ENCODE data around the gene SMARCD3.

The SMARCD3 gene

GRCh38 chr7:151272405-151272804 lies 23.9 kb upstream of the SMARCD3 start:
- Histone ChIP-seq H3K27ac (peak overlapping the region in 1 of 2 donors; percentile 31), H3K4me3 (no peak overlapping the region), H3K36me3 (no peaks in the 10 kb centered on the region), H3K4me1 (peaks cover 0 to 52% (median 21%) of the 10 kb centered on the region in 4 donors), H3K9me3 (no peaks in the 10 kb centered on the region), H3K27me3 (peaks cover 0 to 3% of the 10 kb centered on the region in 2 donors)
- intact Hi-C loops (cut with DNase I; ENCODE audit: low total_unique reads) = no loop called here
- peak in 1 of 2 experiments; percentile 6 for TF ChIP-seq CTCF (IDR thresholded peaks at IDR 0.05)
- DNase-seq = peak in 1 of 2 donors; percentile 53

GRCh38 chr7:151271699-151272355 lies 23.3 kb upstream of the SMARCD3 start:
- peak; percentile 84 to 90 for DNase-seq
- Histone ChIP-seq H3K36me3 (no peaks in the 10 kb centered on the region), H3K4me3 (no peak overlapping the region), H3K9me3 (no peaks in the 10 kb centered on the region), H3K27ac (peak overlapping the region; percentile 26 to 31), H3K27me3 (peaks cover 0 to 3% of the 10 kb centered on the region in 2 donors), H3K4me1 (peaks cover 0 to 46% (median 17%) of the 10 kb centered on the region in 4 donors)
- intact Hi-C loops (cut with DNase I; ENCODE audit: low total_unique reads) = no loop called here
- TF ChIP-seq CTCF (IDR thresholded peaks at IDR 0.05) = no peak

- TF ChIP-seq CTCF (IDR thresholded peaks at IDR 0.05) = no peak
- Histone ChIP-seq H3K4me3 (no peak overlapping the region), H3K36me3 (no peaks in the 10 kb centered on the region), H3K9me3 (no peaks in the 10 kb centered on the region), H3K4me1 (peaks cover 0 to 23% (median 8%) of the 10 kb centered on the region in 4 donors), H3K27me3 (peaks cover 0 to 11% of the 10 kb centered on the region in 2 donors), H3K27ac (no peak overlapping the region)
- DNase-seq = no peak
- intact Hi-C loops (cut with DNase I; ENCODE audit: low total_unique reads) = no loop called here
Measured at GRCh38 chr7:151269511-151269910, 21.0 kb upstream of the SMARCD3 start.

DNA sequence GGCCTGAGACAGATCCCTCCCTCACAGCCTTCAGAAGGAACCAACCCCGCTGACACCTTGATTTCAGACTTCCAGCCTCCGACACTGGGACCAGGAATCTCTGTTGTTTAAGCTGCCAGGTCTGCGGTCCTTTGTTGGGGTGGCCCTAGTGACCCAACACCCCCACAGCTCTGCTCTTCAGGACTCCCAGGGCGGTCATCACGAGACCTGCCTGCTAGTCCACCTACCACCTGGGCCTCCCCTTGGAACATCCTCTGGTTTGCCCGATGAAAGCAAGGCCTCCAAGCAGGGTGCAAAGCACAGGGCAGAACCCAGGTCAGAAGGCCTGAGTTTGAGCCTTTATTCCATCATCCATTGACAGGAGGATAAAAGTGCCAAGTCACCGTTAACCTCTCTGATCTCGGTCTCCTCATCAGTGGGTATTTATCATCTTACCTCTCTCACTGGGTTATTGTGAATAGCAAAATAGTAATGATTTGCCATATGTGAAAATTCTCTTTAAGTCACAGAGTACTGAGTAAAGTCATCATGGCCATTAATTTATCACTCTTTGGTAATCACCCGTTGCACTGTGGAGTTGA lies 16.9 kb upstream of the SMARCD3 start:
- Histone ChIP-seq H3K27ac (no peak overlapping the region), H3K4me1 (no peaks in the 10 kb centered on the region), H3K27me3 (peaks cover 0 to 36% of the 10 kb centered on the region in 2 donors), H3K4me3 (no peak overlapping the region), H3K36me3 (no peaks in the 10 kb centered on the region), H3K9me3 (no peaks in the 10 kb centered on the region)
- intact Hi-C loops (cut with DNase I; ENCODE audit: low total_unique reads) = no loop called here
- no peak for TF ChIP-seq CTCF (IDR thresholded peaks at IDR 0.05)
- DNase-seq = no peak

DNA sequence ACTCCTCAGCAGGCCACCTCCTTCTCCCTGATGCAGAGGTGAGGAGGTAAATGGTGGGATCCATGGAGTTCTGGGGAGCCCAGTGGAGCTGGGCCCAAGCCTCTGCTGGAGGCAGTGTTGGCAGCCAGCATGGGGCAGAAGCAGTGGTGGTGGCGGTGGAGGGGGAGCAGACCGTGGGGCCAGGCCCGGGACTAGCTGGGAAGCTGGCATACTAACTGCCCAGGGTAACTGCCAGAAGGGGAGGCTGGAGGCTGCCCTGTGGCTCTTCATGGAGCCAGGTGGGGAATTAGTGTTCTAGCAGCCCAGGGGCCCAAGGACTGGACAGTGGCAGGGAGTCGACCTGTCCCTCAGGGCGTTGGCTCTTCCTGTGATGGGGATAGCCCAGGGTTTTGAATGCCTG lies 16.1 kb upstream of the SMARCD3 start:
- TF ChIP-seq CTCF (IDR thresholded peaks at IDR 0.05) = no peak
- Histone ChIP-seq H3K27me3 (peaks cover 0 to 36% of the 10 kb centered on the region in 2 donors), H3K4me3 (no peak overlapping the region), H3K36me3 (no peaks in the 10 kb centered on the region), H3K27ac (no peak overlapping the region), H3K4me1 (no peaks in the 10 kb centered on the region), H3K9me3 (no peaks in the 10 kb centered on the region)
- DNase-seq = no peak
- intact Hi-C loops (cut with DNase I; ENCODE audit: low total_unique reads) = no loop called here
